Adipose tissue (tissue), 3 donors: Measurements from ENCODE around the gene FKBP10. TPM values are rescaled to one million over a fixed set of nuclear protein-coding genes. Genes with fewer than 3 reads are reported as not detected.

ENCODE experiments used
- H3K27ac ChIP-seq: one replicate; pipeline ENCODE4 v1.5.1; 2013; ENCODE audit warnings: low read depth, low read length
- WGBS, 3 donors: extraction: QIAGEN DNeasy Blood & Tissue Kit; methylation state at CpG; one replicate each; pipeline ENCODE4 v1.1.7; 2013; 5-methylcytosine and 5-hydroxymethylcytosine counted together
- polyA plus RNA-seq, 3 donors: library from polyadenylated mRNA; stranded (reverse); fragments of 200-250 nt; gene quantifications; one replicate each; pipeline ENCODE4 v1.2.3, GENCODE V29; 2013
- donor health status: healthy with polysubstance abuse.
- donor health status: Bipolar disorder and iron deficiency.
- donor health status: healthy.

FKBP10 gene
- polyA plus RNA-seq, 3 donors = 9.6 to 50.6 (median 24.6) TPM

DNA sequence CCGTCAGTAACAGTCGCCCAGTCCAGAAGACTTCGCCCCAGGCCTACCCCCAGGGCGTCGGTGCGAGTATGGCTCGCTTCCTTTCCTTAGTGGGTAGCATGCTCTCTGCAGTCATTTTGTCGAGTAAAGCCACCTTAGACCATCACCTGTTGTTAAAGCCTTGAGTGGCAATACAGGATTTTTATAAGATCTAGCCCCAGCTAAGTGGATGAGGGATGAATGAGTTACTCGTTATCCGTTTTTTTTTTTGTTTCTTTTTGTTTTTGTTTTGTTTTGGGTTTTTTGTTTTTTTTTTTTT, 52.7 kb downstream of the FKBP10 start:
- H3K27ac ChIP-seq = no peak overlapping the region
- 0 to 4% (median 2%) methylated on average over 10 of the region's 10 CpGs for WGBS, 3 donors

DNA sequence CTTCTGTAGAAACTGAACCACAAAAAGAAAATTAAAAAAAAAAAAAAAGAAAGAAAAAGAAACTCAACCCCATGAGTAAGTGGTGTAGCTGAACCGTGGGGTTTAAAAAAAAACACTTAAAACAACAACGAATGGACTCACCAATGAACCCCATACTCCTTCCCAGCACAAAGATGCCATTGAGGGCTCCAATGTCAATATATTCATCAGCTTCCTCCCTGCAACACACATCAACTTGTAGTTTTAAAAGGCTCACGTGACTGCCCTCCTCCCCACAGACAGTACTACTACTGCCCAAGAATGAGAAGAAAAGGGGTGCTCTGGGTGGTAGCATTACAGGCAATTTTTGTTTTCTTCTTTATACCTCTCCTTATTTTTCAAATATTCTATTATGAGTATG, 55.8 kb downstream of the FKBP10 start:
- 58 to 77% (median 62%) methylated on average over 3 of the region's 3 CpGs for WGBS, 3 donors
- no peak overlapping the region for H3K27ac ChIP-seq

DNA sequence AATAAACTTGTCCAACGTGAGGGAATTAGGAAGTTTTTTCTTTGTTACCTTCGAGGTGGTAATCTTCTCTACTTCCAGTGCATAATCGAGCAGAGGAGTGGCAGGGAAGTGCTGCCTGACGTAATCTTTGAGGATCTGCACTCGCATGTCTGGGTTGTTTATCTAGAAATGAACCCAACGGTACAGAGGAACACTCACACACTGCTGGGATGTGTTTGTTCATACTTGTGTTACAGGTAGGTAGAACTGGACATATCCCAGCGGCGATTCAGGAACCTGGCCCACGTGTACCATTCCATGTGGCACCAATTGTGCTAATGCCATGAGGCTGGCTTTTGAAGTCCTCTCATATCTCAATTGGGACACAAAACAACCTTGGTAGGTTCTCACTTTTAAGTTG, 56.6 kb downstream of the FKBP10 start:
- 67 to 70% (median 70%) methylated on average over 9 of the region's 9 CpGs for WGBS, 3 donors
- H3K27ac ChIP-seq = no peak overlapping the region

DNA sequence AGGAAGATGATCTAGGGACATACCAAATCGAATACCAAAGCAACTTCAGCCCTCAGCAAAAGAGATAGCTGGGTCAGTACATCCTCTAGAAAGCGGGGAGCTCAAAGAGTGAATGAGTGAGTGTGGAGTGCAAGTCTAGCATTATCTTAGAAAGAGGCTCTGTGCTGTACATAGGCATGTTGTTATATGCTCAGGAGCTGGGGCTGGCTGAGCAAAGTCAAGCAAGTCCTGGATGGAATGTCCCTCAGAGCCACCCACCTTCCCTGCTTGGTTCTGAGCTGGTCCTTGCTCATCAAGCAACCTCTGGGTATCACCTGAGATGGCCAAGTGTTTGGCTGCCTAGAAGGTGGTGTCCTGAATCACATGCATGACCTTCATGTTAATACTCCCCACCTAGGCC, 57.3 kb downstream of the FKBP10 start:
- no peak overlapping the region for H3K27ac ChIP-seq
- 80 to 88% (median 87%) methylated on average over 2 of the region's 2 CpGs for WGBS, 3 donors

DNA sequence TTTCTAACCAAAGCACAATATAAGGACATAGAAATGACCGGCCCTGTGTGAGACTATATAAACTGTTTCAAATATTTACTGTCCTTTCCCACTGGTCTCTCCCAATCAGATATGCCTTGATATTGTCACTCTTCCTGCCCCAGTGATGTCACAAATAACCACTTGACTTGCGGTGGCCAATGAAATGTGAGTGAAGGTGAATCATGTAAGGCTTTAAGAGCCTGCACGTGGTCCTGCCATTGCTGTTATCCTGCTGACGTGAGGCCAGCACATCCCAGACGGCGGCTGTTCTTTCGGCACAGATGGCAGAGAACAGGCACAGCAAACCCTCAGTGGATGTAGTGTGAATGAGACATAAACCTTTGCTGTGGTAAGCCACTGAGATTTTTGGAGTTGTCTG, 57.8 kb downstream of the FKBP10 start:
- H3K27ac ChIP-seq = no peak overlapping the region

DNA sequence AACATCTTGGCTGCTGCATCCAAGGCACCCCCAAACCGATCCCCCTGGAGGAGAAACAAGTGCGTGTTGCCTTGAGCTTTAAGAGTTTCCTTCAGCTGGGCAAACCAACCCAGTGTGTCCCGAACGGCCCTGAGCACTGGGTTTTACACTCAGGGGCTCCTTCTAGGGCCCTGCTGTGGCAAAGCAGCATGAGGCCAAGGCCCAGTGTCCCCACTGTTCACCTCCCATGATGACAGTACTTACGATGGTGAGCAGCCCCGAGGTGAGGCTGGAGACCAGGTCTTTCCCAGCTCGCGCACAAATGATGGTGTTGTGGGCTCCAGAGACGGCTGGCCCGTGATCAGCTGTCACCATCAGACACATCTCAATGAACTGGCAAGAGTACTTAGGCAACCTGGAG, 59.0 kb downstream of the FKBP10 start:
- H3K27ac ChIP-seq = no peak overlapping the region
- WGBS, 3 donors = 87 to 96% (median 94%) methylated on average over 10 of the region's 10 CpGs

More for the DNA sequence above, 57.8 kb downstream of the FKBP10 start:
- 77 to 89% (median 82%) methylated on average over 7 of the region's 7 CpGs for WGBS, 3 donors

Other genes with a start within 250 kb of the FKBP10 start
- not detected for gene KRT9, start 240.9 kb upstream of the FKBP10 start, polyA plus RNA-seq
- gene KRT14, start 226.1 kb upstream of the FKBP10 start, polyA plus RNA-seq = 1 to 10 TPM in 2 of 3 donors, under 1 TPM in 1; 0.25 to 7.8 (median 1.0) TPM
- 10 to 100 TPM in 1 of 3 donors, 1 to 10 TPM in 1, under 1 TPM in 1; 0.16 to 15.5 (median 4.4) TPM for gene KRT16, start 200.2 kb upstream of the FKBP10 start, polyA plus RNA-seq
- gene KRT17, start 188.4 kb upstream of the FKBP10 start, polyA plus RNA-seq = under 1 TPM in 2 of 3 donors, not detected in 1; 0.60 to 0.70 TPM
- gene EIF1, start 124.1 kb upstream of the FKBP10 start, polyA plus RNA-seq = 100 to 1,000 TPM; 426 to 985 (median 580) TPM
- 1 to 10 TPM in 1 of 3 donors, not detected in 2; 2.4 TPM for gene GAST, start 100.7 kb upstream of the FKBP10 start, polyA plus RNA-seq
- gene HAP1, start 78.4 kb upstream of the FKBP10 start, polyA plus RNA-seq = under 1 TPM; 0.03 to 0.48 (median 0.22) TPM
- gene JUP, start 26.3 kb upstream of the FKBP10 start, polyA plus RNA-seq = 10 to 100 TPM; 35.7 to 49.0 (median 36.9) TPM
- gene P3H4, start 1.1 kb upstream of the FKBP10 start, polyA plus RNA-seq = 10 to 100 TPM in 1 of 3 donors, 1 to 10 TPM in 2; 3.3 to 11.1 (median 9.7) TPM
- 10 to 100 TPM; 45.9 to 70.5 (median 50.0) TPM for gene NT5C3B, start 23.2 kb downstream of the FKBP10 start, polyA plus RNA-seq
- gene KLHL10, start 24.8 kb downstream of the FKBP10 start, polyA plus RNA-seq = under 1 TPM; 0.02 to 0.79 (median 0.64) TPM
- gene KLHL11, start 52.4 kb downstream of the FKBP10 start, polyA plus RNA-seq = 1 to 10 TPM in 1 of 3 donors, under 1 TPM in 2; 0.89 to 1.4 (median 0.90) TPM
- 100 to 1,000 TPM in 1 of 3 donors, 10 to 100 TPM in 2; 41.5 to 104 (median 68.9) TPM for gene ACLY, start 105.9 kb downstream of the FKBP10 start, polyA plus RNA-seq
- gene ODAD4, start 117.6 kb downstream of the FKBP10 start, polyA plus RNA-seq = under 1 TPM; 0.48 to 0.79 (median 0.64) TPM
- 10 to 100 TPM; 19.4 to 45.6 (median 38.2) TPM for gene CNP, start 153.8 kb downstream of the FKBP10 start, polyA plus RNA-seq
- gene DNAJC7, start 204.4 kb downstream of the FKBP10 start, polyA plus RNA-seq = 10 to 100 TPM; 43.8 to 86.1 (median 65.2) TPM
- gene NKIRAS2, start 207.1 kb downstream of the FKBP10 start, polyA plus RNA-seq = 10 to 100 TPM; 13.5 to 35.1 (median 30.9) TPM
- 1 to 10 TPM in 1 of 3 donors, under 1 TPM in 2; 0.12 to 1.5 (median 0.22) TPM for gene C17orf113, start 237.6 kb downstream of the FKBP10 start, polyA plus RNA-seq